H9 (cell line): ENCODE data around the gene IQSEC1. TPM values are rescaled to one million over a fixed set of nuclear protein-coding genes. Genes with fewer than 3 reads are reported as not detected.
A peak's percentile ranks its signal among the peaks of the same experiment; 100 is the strongest.

Experiments used
- DNase-seq: peaks from one replicate; pipeline ENCODE4 v3.0.0-alpha.2; 2017
- H2AFZ ChIP-seq: one replicate; pipeline ENCODE4 v1.6.1; 2013; ENCODE audit warnings: mild to moderate bottlenecking, low read length, control low read depth, moderate library complexity
- H2AK5ac ChIP-seq: 2 replicates; pipeline ENCODE4 v1.6.1; 2013; ENCODE audit warnings: low read length, control low read depth, mixed read lengths; ENCODE audit not compliant: insufficient read length
- H2BK120ac ChIP-seq: one replicate; pipeline ENCODE4 v1.6.1; 2013; ENCODE audit warnings: low read depth, mild to moderate bottlenecking, low read length, control low read depth, inconsistent platforms; ENCODE audit not compliant: poor library complexity, severe bottlenecking
- H2BK12ac ChIP-seq: 2 replicates; pipeline ENCODE4 v1.6.1; 2013; ENCODE audit warnings: low read length, control low read depth, mixed read lengths, low read depth; ENCODE audit not compliant: insufficient read length
- H2BK15ac ChIP-seq: 2 replicates; pipeline ENCODE4 v1.6.1; 2013; ENCODE audit warnings: low read depth, low read length, control low read depth
- H2BK20ac ChIP-seq: one replicate; pipeline ENCODE4 v1.6.1; 2013; ENCODE audit warnings: low read depth, mild to moderate bottlenecking, low read length, control low read depth, inconsistent platforms; ENCODE audit not compliant: poor library complexity, severe bottlenecking
- H2BK5ac ChIP-seq: 2 replicates; pipeline ENCODE4 v1.6.1; 2013; ENCODE audit warnings: low read length, control low read depth, mixed read lengths; ENCODE audit not compliant: insufficient read length
- H3K14ac ChIP-seq: 2 replicates; pipeline ENCODE4 v1.6.1; 2013; ENCODE audit warnings: low read length, control low read depth; ENCODE audit not compliant: insufficient read depth
- H3K18ac ChIP-seq: 2 replicates; pipeline ENCODE4 v1.6.1; 2013; ENCODE audit warnings: low read depth, mild to moderate bottlenecking, mixed read lengths, low read length, control low read depth; ENCODE audit not compliant: insufficient read length
- H3K23ac ChIP-seq: 2 replicates; pipeline ENCODE4 v1.6.1; 2013; ENCODE audit warnings: low read length, control low read depth, mixed read lengths, low read depth; ENCODE audit not compliant: insufficient read length
- H3K23me2 ChIP-seq: 2 replicates; pipeline ENCODE4 v1.6.1; 2013; ENCODE audit warnings: low read depth, mild to moderate bottlenecking, mixed read lengths, low read length, control low read depth; ENCODE audit not compliant: insufficient read length, poor library complexity, severe bottlenecking
- H3K27ac ChIP-seq: 2 replicates; pipeline ENCODE4 v1.5.1; 2013; ENCODE audit warnings: low read length, control low read depth, mixed read lengths, low read depth; ENCODE audit not compliant: insufficient read length
- H3K27me3 ChIP-seq: 2 replicates; pipeline ENCODE4 v1.6.1; 2013; ENCODE audit warnings: low read length, control low read depth, inconsistent platforms; ENCODE audit not compliant: insufficient read depth
- H3K4ac ChIP-seq: 2 replicates; pipeline ENCODE4 v1.6.1; 2013; ENCODE audit warnings: low read depth, mild to moderate bottlenecking, control low read depth, inconsistent platforms, low read length, moderate library complexity
- H3K4me1 ChIP-seq: 2 replicates; pipeline ENCODE4 v1.6.1; 2013; ENCODE audit warnings: low read length, control low read depth, inconsistent platforms; ENCODE audit not compliant: insufficient read depth
- H3K4me2 ChIP-seq: 2 replicates; pipeline ENCODE4 v1.6.1; 2013; ENCODE audit warnings: low read length, control low read depth, mixed read lengths; ENCODE audit not compliant: insufficient read length, insufficient read depth
- H3K56ac ChIP-seq: 2 replicates; pipeline ENCODE4 v1.6.1; 2013; ENCODE audit warnings: low read depth, mild to moderate bottlenecking, mixed read lengths, low read length, control low read depth; ENCODE audit not compliant: insufficient read length
- H3K79me1 ChIP-seq: 2 replicates; pipeline ENCODE4 v1.6.1; 2013; ENCODE audit warnings: low read depth, mild to moderate bottlenecking, moderate library complexity, low read length, control low read depth, inconsistent platforms; ENCODE audit not compliant: insufficient read depth, poor library complexity, severe bottlenecking
- H3K79me2 ChIP-seq: 2 replicates; pipeline ENCODE4 v1.6.1; 2013; ENCODE audit warnings: low read length, control low read depth, inconsistent platforms; ENCODE audit not compliant: insufficient read depth
- H3K9ac ChIP-seq: 2 replicates; pipeline ENCODE4 v1.6.1; 2013; ENCODE audit warnings: low read length, control low read depth, mixed read lengths; ENCODE audit not compliant: insufficient read length; ENCODE audit errors: extremely low read depth
- H3K9me3 ChIP-seq: one replicate; pipeline ENCODE4 v1.6.1; 2013; ENCODE audit warnings: low read depth, low read length, inconsistent platforms; ENCODE audit not compliant: control insufficient read depth
- H3T11ph ChIP-seq: one replicate; pipeline ENCODE4 v1.6.1; 2013; ENCODE audit warnings: mild to moderate bottlenecking, low read length, control low read depth, inconsistent platforms
- H4K20me1 ChIP-seq: one replicate; pipeline ENCODE4 v1.6.1; 2013; ENCODE audit not compliant: control insufficient read depth, insufficient read length, insufficient read depth
- H4K5ac ChIP-seq: 2 replicates; pipeline ENCODE4 v1.6.1; 2013; ENCODE audit warnings: low read depth, mild to moderate bottlenecking, mixed read lengths, low read length, control low read depth; ENCODE audit not compliant: insufficient read length
- H4K8ac ChIP-seq: replicated peaks from 2 replicates; pipeline ENCODE4 v1.6.1; 2013; ENCODE audit warnings: low read length, control low read depth, mixed read lengths, low read depth; ENCODE audit not compliant: insufficient read length
- H4K91ac ChIP-seq: 2 replicates; pipeline ENCODE4 v1.6.1; 2013; ENCODE audit warnings: low read depth, mild to moderate bottlenecking, moderate library complexity, mixed read lengths, low read length, control low read depth; ENCODE audit not compliant: insufficient read length
- H3K27ac Mint-ChIP-seq, 3 experiments: 2 replicates in 2 of 3; 3 replicates in 1 of 3; pipeline ENCODE4 v1.8.0; 2020 to 2021; ENCODE audit warnings: mixed read lengths in 3 of 3, mild to moderate bottlenecking in 1 of 3, moderate library complexity in 1 of 3
- H3K27me3 Mint-ChIP-seq: 2 replicates; pipeline ENCODE4 v1.8.0; 2021; ENCODE audit warnings: low read depth, mild to moderate bottlenecking, moderate library complexity, mixed read lengths
- H3K36me3 Mint-ChIP-seq, 3 experiments: 2 replicates in 2 of 3; 3 replicates in 1 of 3; pipeline ENCODE4 v1.8.0; 2020 to 2021; ENCODE audit warnings: low read depth in 3 of 3, mixed read lengths in 3 of 3; ENCODE audit not compliant: insufficient read depth in 1 of 3
- H3K4me1 Mint-ChIP-seq, 2 experiments: 2 replicates each; pipeline ENCODE4 v1.8.0; 2020; ENCODE audit warnings: mixed read lengths in 2 of 2
- H3K4me3 Mint-ChIP-seq, 2 experiments: 2 replicates in 1 of 2; 3 replicates in 1 of 2; pipeline ENCODE4 v1.8.0; 2020 to 2021; ENCODE audit warnings: mild to moderate bottlenecking in 2 of 2, mixed read lengths in 2 of 2, moderate library complexity in 1 of 2
- H3K9me3 Mint-ChIP-seq, 2 experiments: 2 replicates in 1 of 2; 3 replicates in 1 of 2; pipeline ENCODE4 v1.8.0; 2020; ENCODE audit warnings: mild to moderate bottlenecking in 2 of 2, mixed read lengths in 2 of 2, moderate library complexity in 1 of 2
- CTCF ChIP-seq: fragments of 200-600 bp; sonication (generic); conservative IDR thresholded peaks from 3 replicates; pipeline ENCODE4 v1.8.0; 2021; ENCODE audit warnings: antibody characterized with exemption, mild to moderate bottlenecking
- WGBS: extraction: QIAGEN DNeasy Blood & Tissue Kit; methylation state at CpG from one replicate; pipeline ENCODE4 v1.1.7; 2013; ENCODE audit warnings: missing lambda C conversion rate, low lambda C conversion rate, mixed read lengths; ENCODE audit not compliant: insufficient read length; ENCODE audit errors: extremely low coverage; 5-methylcytosine and 5-hydroxymethylcytosine counted together
- total RNA-seq: library from RNA; stranded (reverse); gene quantifications from 2 replicates; pipeline ENCODE4 v1.2.1, GENCODE V29; 2021

IQSEC1 gene
- total RNA-seq, 1 experiment from 2014 or later, result 19.1 TPM

- Histone ChIP-seq H3K56ac (no peak overlapping the region), H3K79me1 (no peaks in the 10 kb centered on the region), H3K23me2 (peaks cover 3% of the 10 kb centered on the region), H4K8ac (no peak overlapping the region), H3K9me3 (no peaks in the 10 kb centered on the region), H2BK12ac (no peak overlapping the region), H3K14ac (peak overlapping the region; percentile 51; the same call in 1 of the 2 replicates), H3K27me3 (peaks cover 5% of the 10 kb centered on the region; the same call in 1 of the 2 replicates), H3K4ac (no peak overlapping the region), H2BK20ac (no peak overlapping the region), H2AFZ (no peak overlapping the region), H4K20me1 (no peaks in the 10 kb centered on the region), H2BK15ac (no peak overlapping the region), H3K4me1 (no peaks in the 10 kb centered on the region), H2BK120ac (no peak overlapping the region), H4K91ac (no peak overlapping the region), H4K5ac (no peak overlapping the region), H2BK5ac (no peak overlapping the region), H3K9ac (no peak overlapping the region), H3K23ac (no peak overlapping the region), H3K27ac (no peak overlapping the region), H3T11ph (no peak overlapping the region), H3K4me2 (peak overlapping the region; percentile 47), H2AK5ac (no peak overlapping the region), H3K18ac (peak overlapping the region; percentile 54), H3K79me2 (no peaks in the 10 kb centered on the region)
- Mint-ChIP-seq H3K27ac (peak overlapping the region in 1 of 3 experiments; percentile 70; a peak in 1 of 7 replicates), H3K27me3 (peaks cover 63% of the 10 kb centered on the region), H3K4me1 (peaks cover 10 to 22% of the 10 kb centered on the region in 2 experiments), H3K36me3 (peaks cover 0 to 1% (median 0%) of the 10 kb centered on the region in 3 experiments; a peak in 1 of 7 replicates), H3K9me3 (no peaks in the 10 kb centered on the region), H3K4me3 (peak overlapping the region; percentile 67 to 86)
- TF ChIP-seq CTCF, result no peak
- peak; percentile 58 for DNase-seq
- no CpG with 5 or more reads among the region's 38 CpGs for WGBS
Measured at GRCh38 chr3:13072600-13073325, 466 bp downstream of the IQSEC1 start.
